ENCODE results near the gene PTH1R. TPM values are rescaled to one million over a fixed set of nuclear protein-coding genes. Genes with fewer than 3 reads are reported as not detected.

PTH1R gene
- total RNA-seq, 1 experiment from 2014 or later: 2.6 TPM

DNA sequence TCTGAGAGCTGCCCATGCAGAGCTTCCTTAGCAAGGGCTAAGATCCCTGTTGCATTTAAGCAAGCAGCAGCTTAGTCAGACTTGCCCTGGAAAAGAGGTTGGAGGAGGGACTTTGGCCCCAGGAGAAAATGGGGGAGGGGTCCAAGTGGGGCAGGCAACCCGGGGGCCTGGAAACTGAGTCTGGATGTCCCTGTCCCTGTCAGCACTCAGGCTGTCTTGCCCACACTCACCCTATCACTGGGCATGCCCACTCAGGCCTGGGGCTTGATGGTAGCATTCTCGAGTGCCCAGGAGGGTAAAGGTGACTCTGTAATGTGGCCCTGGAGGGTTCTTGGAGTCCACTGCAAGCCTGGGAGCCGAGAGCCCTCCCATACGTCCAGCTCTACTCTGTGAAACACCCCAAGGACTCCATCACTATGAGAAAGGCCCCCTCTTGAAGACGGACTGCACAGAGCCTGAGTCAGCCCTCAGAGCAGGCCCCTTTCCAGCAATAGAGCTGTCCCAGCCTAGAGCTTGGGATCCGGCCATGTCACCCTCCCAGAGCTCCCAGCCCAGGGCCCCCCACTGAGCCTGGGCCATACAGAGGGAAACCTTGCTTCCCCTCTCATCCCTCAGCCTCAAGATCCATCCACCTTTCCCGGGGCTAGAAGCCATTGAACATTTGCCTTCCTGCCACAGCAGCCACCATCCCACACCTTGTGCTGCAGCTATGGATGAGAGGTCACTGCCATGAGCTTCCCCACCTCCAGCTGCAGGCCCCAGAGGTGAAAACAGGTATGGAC is 27.6 kb upstream of the PTH1R start:
- no peak for DNase-seq (ENCODE audit: low read depth)

DNA sequence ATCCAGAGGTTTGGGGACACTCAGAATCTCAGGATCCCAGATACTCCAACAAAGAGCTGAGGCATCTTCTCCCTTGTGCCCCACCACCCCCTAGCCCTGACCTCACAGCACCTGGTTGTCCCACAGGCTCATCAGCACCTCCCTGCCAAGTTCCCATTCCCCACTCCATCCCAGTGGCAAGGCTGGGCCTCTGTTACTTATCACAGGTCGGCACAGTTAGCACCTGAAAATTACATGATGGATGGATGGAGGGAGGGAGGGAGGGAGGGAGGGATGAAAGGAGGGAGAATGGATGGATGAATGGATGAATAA is 27.1 kb upstream of the PTH1R start:
- DNase-seq (ENCODE audit: low read depth): no peak

DNA sequence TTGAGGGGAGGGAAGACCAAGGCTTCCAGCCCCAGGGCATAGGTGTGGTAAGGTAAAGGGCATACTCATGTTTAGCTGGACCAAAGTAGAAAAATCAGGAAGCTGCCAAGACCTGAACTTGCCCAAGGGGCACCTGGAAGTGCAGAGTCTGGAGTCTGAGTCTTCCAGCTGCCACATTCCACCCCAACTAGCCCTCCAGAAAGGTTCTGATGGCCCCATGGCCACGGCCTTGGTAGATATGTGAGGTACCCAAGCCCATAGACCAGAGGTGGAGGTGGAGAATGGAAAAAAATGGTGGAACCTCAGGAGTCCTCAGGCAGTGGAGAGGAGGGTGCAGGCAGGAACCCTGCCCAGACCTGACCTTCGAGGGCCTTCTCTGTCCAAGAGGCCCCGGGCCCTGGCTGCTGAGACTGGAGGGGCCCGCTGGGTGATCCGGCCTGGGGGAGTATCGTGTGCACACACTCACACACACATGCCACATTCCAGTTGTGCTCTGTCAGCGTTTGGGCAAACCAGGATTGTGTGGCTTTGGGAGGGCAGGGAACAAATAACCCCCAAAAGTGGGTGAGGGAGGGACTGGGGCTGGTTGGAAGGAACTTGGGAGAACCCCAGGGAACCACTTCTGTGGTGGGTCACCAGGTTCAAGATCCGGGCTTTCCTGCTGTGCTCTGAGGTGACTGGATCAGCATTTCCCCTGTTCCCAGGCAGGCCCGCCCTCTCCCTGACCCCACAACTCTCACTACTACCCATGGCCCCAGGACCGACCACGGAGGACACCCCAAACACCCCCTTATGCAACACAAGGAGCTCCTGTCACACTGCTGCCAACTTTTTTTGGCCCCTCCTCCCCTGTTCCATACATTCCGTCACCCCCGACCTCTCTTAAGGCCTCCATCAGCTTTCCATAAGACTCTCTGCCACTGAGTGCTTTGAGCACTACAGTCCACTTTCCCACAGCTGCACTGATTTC is 25.9 kb upstream of the PTH1R start:
- DNase-seq (ENCODE audit: low read depth): no peak

DNA sequence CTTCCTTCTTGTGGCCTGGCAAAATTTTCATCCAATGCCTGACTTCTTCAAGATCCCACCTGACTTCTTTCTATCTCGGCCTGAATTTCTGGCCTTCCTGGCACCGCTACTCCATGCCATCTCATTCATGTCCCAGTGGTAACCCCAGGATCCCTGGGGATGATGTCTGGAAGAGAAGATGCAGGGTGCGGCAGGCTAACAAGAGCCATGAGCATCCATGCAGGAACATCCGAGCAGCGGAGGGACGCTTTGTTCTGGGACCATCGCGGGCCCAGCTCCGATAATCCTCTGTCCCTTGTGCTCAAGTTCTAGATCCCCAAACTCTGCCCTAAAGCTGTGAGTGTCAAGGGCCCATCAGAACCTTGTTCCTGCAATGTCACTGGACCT is 25.2 kb upstream of the PTH1R start:
- DNase-seq (ENCODE audit: low read depth): no peak

DNA sequence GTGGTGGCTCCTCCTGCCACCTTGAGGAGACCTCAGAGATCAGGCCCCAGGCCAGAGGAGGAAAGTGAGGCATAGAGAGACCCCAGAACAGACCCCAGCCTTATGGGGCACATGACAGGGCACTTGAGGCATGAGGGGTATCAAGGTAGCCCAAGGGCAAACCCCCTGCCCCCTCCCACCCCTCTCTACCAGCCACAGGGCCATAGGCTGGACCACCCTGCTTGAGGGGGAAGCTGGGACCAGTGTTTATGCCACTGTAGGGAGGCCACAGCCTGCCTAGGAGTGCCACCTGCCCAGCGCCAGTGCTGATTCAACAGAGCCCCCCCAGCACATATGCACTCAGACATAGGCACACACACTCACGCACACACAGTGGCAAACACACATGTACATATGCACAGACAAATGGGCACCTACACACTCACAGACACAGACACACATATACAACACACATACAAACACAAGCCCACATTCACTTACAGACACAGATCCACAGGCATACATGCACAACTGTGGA is 24.6 kb upstream of the PTH1R start:
- no peak for DNase-seq (ENCODE audit: low read depth)

DNA sequence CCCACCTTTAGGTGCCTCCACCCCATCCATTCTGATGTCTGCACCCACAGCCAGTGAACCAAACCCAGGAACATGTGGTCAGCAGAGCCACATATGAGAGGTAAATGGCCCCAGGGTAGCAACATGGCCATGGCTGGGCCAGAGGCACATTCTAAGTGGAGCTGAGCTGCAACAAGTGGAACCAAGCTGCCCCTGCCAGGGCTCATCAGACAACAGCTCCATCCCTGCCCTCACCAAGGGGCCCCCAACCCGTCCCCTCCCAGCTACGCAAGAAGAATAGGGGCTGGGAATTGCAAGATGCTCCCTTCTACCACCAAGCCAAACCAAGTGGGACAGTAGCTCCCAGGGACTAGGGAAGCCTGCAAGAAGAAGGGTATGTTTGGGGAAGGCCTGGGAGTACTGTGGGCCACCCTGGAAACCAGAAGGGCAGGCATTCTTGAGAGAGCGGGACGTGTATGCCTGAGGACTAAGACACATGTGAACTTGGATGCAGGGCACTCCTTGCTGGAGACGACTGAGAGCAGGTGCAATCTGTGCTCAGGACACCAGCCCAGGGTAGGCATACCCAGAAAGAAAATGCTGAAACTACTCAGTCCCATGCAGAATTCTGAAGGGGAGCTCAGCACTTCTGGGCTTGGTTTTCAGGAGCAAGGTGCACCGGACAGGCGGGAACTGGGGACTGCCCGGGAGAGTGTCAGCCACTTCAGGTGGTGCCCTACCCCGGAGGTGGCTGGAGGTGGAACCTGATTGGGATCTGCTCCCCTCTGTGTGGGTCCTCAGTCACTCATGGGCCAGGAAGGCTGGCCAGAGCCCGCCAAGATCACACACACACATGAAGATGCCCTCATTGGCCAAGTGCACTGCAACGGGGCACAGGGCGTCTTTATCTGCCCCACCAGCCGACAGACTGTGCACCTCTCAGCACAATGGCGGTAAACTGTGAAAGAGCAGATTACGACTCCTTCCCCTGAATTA is 23.8 kb upstream of the PTH1R start:
- no peak for DNase-seq (ENCODE audit: low read depth)

DNA sequence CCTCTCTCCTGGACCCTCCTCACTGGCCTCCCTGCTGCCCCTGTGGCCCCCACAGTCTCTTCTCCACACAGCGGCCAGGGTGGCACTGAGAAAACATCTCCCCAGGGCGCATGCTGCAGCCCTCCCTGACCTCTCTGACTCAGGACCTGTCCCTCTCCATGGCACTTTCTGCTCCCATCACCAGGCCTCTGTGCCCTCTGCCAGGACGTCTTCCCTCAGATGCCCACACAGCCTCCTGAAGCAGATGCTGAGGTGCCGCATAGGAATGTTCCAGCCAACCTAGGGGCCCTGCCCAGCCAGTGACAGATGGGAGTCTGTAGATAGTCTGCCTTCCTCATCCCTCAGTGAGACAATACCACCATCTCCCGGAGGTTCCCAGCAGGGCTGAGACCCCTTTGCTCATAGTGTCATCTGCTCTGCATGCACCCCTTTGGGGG is 22.9 kb upstream of the PTH1R start:
- no peak for DNase-seq (ENCODE audit: low read depth)

DNA sequence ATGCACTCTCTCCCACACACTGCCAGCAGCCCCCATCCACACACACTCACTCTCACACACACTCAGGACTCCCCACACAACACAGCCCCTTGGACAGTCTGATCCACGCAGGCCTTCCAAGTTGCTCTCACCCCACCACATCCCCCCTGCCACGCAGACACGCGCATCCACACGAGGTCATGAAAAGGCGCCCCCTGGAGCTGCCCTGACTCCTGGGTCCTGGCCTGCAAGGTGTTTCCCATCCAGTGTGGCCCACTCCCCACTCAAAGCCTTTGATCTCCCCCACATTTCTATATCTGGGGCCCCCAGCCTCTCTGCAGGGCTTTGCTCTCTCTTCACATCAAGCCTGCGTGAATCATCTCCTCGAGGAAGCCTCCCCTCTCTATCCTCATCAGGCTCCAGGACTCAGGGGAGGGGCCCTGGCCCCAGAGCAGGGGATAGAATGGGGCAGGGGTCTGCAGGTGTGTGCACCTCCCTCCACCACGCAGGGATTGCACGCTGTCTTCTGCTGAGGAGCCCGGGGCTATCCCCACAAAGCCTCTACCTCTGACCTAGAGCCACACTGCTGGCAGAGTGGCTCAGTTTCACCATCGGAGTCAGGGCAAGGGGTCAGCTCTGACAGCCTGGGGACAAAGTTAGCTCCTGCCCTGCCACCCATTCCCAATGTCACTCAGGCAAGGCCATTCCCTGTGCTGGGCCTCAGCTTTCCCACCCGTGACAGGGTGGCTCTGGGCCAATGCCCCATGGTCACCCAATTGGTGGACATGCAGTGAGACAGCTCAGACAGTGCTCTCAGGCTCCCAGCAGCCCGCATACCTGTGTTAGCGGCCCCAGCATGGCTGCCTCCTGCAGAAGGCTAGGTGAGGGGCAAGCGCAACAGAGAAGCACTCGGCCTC is 20.7 kb upstream of the PTH1R start:
- no peak for DNase-seq (ENCODE audit: low read depth)

DNA sequence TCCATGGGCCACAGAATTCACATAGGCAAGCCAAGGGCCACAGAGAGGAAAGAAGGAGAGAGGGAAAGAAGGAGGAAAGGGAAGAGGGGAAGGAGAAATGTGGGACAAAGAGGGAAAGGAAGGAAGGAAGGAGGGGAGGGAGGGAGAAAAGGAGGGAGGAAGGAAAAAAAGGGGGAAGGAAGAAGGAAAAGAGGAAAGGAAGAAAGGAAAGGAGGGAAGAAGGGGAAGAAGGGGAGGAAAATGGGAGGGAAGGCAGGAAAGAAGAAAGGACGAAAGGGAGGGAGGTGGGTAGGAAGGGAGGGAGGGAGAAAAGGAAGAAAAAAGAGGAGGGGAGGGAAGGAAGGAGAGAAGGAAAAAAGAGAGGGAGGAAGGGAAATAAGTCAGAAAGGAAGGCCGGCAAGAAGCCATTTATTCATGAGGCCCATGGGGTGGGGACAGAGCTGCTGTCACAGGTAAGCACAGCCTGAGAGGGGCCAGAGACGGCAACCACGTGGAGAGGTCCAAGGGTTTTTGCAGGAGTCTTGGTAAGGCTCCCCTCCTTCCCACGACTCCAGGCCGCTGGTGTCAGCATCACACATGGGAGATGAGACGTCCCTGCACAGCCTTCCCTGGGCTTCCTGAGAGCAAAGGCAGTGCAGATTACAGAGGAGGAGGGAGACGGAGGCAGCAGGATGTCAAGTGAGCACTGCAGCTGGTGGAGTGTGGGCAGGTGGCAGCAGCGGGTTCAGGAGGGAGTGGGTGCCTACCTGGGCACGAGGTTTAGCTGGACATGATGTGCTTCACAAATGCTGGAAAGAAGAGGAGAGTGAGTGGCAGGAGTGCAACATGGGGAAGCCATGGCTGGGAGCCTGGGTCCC is 19.8 kb upstream of the PTH1R start:
- no peak for DNase-seq (ENCODE audit: low read depth)

DNA sequence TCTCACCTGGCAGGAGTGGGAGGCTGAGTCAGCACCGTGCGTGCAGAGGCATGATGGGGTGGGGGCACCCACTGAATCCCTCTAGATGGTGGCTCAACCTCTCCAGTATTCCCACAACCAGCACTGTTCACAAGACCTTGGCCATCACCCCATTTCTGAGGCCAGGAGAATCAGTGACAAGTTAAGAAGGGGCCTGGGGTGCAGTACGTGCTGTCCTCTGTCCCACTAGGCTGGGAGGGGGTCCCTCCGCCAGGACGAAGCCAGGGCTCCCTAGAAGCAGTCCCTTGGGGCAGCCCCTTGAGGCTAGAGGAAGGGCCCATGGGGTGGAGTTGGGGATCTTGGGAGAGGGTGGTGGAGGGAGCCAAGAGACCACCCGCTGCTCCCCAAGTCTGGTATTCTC is 19.1 kb upstream of the PTH1R start:
- no peak for DNase-seq (ENCODE audit: low read depth)

DNA sequence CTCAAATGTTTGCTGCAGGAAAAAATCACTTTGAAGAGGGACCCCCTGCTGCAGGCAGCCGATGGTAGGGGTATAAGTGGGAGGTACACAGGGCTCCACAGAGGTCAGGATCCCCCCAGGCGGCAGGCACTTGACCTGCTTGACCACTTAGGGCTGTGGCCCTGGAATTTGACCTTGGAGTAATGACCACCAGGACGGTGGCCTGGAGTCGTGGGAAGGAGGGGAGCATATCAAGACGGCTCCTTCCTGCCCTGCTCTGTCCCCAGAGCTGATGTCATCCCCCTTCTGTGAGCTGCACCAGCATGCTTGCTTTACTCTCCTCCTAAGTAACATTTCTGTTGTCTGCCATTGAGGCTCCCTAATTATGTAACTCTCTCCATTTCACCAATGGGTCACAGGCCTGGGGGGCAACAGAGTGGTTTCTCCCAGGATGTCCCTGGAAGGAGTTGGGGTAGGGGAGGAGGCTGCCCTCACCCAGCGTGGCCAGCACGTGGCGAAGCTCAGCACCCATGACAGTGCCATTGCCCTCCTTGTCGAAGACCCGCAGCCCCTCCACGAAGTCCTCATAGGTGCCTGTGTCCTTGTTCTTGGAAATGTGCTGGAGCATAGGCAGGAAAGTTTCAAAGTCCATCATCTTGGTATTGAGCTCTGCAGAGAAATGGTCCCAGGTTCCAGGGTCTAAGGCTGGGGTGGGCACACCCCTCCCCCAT is 18.4 kb upstream of the PTH1R start:
- no peak for DNase-seq (ENCODE audit: low read depth)

DNA sequence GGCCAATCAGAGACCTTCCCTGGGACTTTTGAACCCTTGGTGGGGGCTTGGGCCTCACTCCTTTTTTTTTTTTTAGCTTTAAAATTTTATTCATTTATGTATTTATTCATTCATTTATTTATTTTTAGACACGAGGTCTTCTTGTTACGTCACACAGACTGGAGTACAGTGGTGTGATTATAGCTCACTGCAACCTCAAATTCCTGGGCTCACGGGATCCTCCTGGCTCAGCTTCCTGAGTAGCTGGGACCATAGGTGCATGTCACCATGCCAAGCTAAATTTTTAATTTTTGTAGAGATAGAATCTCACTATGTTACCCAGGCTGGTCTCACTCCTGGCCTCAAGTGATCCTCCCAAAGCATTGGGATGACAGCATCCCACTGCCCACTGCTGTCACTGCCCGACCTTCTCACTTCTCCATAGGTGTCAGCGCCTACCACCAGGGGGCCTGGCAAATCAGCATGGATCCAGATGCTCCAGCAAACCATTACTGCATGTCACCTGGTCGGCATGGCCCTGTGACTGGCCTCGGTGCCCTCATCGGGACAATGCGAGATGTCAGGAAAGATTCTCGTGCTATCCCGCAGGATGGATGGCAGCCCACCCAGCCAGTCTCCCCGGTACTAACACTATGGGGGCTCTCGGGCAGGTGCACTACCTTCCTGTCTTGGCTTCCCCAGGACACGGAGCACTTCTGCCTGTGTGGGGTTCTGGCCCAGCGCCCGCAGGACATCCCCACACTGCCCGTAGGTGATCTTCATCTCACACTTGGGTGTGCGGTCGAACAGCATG is 17.3 kb upstream of the PTH1R start:
- DNase-seq (ENCODE audit: low read depth): no peak

DNA sequence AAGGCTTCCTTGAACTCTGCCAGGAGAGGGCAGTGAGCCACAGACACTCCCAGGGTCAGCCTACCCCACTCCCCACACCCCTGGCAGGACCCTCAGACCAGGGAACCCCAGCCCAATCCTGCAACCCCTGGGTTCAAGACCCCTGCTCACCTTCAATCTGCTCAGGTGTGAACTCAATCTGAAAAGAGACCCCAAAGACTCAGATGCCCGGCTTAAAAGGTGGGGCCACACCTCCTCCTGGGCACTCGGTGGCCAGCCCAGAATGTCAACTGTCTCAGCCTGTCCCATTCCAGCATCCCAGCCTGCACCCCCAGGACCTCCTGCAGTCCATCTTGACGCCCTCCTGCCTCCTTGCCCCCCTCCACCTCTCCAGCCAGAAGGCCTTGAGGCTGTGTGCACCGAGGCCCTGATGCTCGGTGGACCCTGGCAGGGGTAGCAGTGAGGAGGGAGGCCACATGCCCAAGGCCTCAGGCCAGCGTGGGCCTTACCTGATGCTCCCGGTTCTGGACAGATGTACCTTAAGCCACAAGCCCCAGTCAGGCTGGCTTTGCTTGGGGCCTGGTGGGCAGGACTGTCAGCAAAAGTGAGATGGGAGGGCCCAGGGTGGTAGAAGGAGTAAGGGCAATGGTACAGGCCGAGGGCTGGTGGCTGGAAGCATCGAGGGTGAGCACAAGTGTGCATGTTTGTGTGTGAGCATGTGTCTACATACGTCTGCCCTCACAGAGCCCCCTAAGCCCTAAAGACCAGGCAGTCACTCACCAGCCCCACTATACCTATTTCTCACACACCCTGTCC is 16.5 kb upstream of the PTH1R start:
- DNase-seq (ENCODE audit: low read depth): no peak

DNA sequence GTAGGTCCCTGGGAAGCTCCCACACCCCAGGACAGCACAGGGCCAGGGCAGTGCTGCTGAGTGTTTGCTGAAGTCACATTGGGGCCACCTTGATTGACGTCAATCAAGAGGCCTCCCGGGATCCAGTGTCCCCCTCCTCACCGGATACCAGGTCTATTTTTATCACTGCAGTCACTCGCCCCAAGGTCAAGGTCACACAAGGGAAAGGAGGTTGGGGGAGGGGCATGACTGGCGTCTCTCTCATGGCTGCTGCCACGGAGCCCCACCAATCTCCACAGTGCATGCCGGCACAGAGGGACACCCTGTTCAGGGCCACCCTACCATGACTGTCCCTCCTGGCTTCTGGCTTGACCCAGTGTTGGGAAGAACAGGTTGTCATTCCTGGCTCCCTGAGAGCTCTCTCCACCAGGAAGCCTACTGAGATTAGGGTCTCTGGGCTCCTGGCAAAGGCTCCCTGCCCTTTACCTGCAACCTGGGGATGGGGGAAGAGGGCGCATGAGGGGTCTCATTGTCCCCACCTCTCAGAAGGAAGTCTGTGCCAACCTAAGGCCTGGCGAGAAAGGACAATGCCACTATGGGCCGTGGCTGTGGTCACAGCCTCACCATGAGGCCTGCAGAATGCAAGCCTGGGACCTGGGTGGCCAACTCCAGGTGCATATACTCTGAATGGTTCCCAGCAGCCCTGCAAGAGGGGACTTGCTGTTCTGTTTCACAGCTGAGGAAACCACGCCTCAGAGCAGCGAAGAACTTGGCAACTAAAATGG is 15.7 kb upstream of the PTH1R start:
- no peak for DNase-seq (ENCODE audit: low read depth)

DNA sequence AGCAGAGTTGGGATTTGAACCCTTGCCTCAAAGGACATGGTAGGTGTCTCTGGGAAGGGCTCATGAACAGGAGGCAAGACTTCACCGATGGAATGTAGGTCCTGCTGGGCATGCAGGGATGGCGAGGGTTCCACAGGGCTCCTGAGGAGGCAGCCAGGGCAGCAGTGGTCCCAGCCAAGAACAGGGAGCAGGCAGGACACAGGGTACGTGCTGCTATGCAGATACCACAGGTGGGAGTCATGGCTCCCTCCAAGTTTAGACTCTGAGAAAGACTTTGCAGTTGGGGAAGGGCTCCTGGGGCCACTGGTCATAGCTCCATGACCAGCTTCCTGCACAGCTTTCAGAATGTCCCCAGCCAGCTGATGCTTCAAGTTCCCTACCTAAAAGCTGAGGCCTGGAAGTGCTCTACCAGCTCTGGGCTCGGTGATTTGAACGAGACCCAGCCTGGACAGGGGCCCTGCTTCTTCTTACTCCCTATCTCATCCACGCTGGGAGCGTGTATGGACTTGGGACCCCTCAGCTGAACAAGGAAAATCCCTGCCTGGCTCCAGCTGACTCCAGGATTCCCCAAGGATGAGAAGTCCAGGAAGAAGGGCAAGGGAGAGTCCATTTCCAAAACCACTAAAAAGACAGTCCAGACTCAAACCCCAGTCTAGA is 15.0 kb upstream of the PTH1R start:
- no peak for DNase-seq (ENCODE audit: low read depth)
